GM23338 (cell line): ENCODE data around the gene BIRC7. TPM values are rescaled to one million over a fixed set of nuclear protein-coding genes. Genes with fewer than 3 reads are reported as not detected.

Experiments used
- ATAC-seq: fragments of 200-7000 bp; cut with Tn5 transposase; 3 replicates; pipeline ENCODE4 v1.9.1; 2020
- DNase-seq: peaks from one replicate; pipeline ENCODE4 v3.0.0-alpha.2; 2015; ENCODE audit warnings: low spot score
- H2AFZ ChIP-seq: fragments of 200-600 bp; sonication (generic); 2 replicates; pipeline ENCODE4 v1.8.0; 2016; ENCODE audit warnings: antibody characterized with exemption, mild to moderate bottlenecking, moderate library complexity
- H3F3A ChIP-seq: fragments of 200-600 bp; sonication (generic); replicated peaks from 2 replicates; pipeline ENCODE4 v1.8.0; 2017; ENCODE audit warnings: antibody characterized with exemption, mixed run types, low read depth
- H3K27ac ChIP-seq: fragments of 200-600 bp; sonication (generic); 2 replicates; pipeline ENCODE4 v1.6.1; 2016; ENCODE audit warnings: low read depth
- H3K27me3 ChIP-seq: fragments of 200-600 bp; sonication (generic); 2 replicates; pipeline ENCODE4 v1.8.0; 2016; ENCODE audit warnings: mild to moderate bottlenecking, mixed run types, moderate library complexity; ENCODE audit not compliant: insufficient read depth
- H3K36me3 ChIP-seq: fragments of 200-600 bp; sonication (generic); 2 replicates; pipeline ENCODE4 v1.8.0; 2016; ENCODE audit warnings: mild to moderate bottlenecking; ENCODE audit not compliant: insufficient read depth
- H3K4me1 ChIP-seq: fragments of 200-600 bp; sonication (generic); 2 replicates; pipeline ENCODE4 v1.8.0; 2016; ENCODE audit warnings: mild to moderate bottlenecking, moderate library complexity; ENCODE audit not compliant: insufficient read depth
- H3K4me2 ChIP-seq: fragments of 200-600 bp; sonication (generic); 2 replicates; pipeline ENCODE4 v1.7.1; 2017; ENCODE audit warnings: mixed run types
- H3K4me3 ChIP-seq: fragments of 200-600 bp; sonication (generic); 2 replicates; pipeline ENCODE4 v1.6.1; 2016; ENCODE audit warnings: mixed run types
- H3K79me2 ChIP-seq: fragments of 200-600 bp; sonication (generic); replicated peaks from 2 replicates; pipeline ENCODE4 v1.8.0; 2017; ENCODE audit warnings: mild to moderate bottlenecking; ENCODE audit not compliant: insufficient read depth
- H3K9me2 ChIP-seq: fragments of 200-600 bp; sonication (generic); 2 replicates; pipeline ENCODE4 v1.8.0; 2017; ENCODE audit not compliant: insufficient read depth
- H4K20me1 ChIP-seq: fragments of 200-600 bp; sonication (generic); replicated peaks from 2 replicates; pipeline ENCODE4 v1.8.0; 2017; ENCODE audit warnings: mild to moderate bottlenecking; ENCODE audit not compliant: insufficient read depth
- H3K27ac Mint-ChIP-seq: 2 replicates; pipeline ENCODE4 v1.8.0; 2020; ENCODE audit warnings: inconsistent platforms, mild to moderate bottlenecking, moderate library complexity, mixed read lengths
- H3K27me3 Mint-ChIP-seq: 3 replicates; pipeline ENCODE4 v1.8.0; 2022; ENCODE audit warnings: low read depth, mild to moderate bottlenecking, moderate library complexity, mixed read lengths, inconsistent platforms; ENCODE audit not compliant: insufficient read depth, poor library complexity
- H3K36me3 Mint-ChIP-seq: 3 replicates; pipeline ENCODE4 v1.8.0; 2021; ENCODE audit warnings: low read depth, mild to moderate bottlenecking, inconsistent platforms, moderate library complexity, mixed read lengths
- H3K4me1 Mint-ChIP-seq: 3 replicates; pipeline ENCODE4 v1.8.0; 2020; ENCODE audit warnings: mild to moderate bottlenecking, inconsistent platforms, mixed read lengths
- H3K4me3 Mint-ChIP-seq: 3 replicates; pipeline ENCODE4 v1.8.0; 2021; ENCODE audit warnings: moderate library complexity, mild to moderate bottlenecking, inconsistent platforms, mixed read lengths
- H3K9me3 Mint-ChIP-seq: 3 replicates; pipeline ENCODE4 v1.8.0; 2020; ENCODE audit warnings: moderate library complexity, mild to moderate bottlenecking, inconsistent platforms, mixed read lengths
- CTCF ChIP-seq, 2 experiments: fragments of 200-600 bp in 1 of 2; sonication (generic) in 1 of 2; conservative IDR thresholded peaks; 2 replicates each; pipeline versions ENCODE4 v1.5.1 to v1.6.1; 2016 to 2017; ENCODE audit warnings: antibody characterized with exemption in 2 of 2, low read depth in 2 of 2, mild to moderate bottlenecking in 2 of 2, moderate library complexity in 1 of 2
- ETS1 ChIP-seq: IDR thresholded peaks from 2 replicates; pipeline ENCODE4 v1.6.1; 2016; ENCODE audit warnings: antibody characterized with exemption
- JUNB ChIP-seq: IDR thresholded peaks from one replicate; pipeline ENCODE4 v1.6.1; 2016; ENCODE audit warnings: antibody characterized with exemption; ENCODE audit not compliant: unreplicated experiment
- NANOG ChIP-seq: IDR thresholded peaks from 2 replicates; pipeline ENCODE4 v1.6.1; 2016; ENCODE audit warnings: antibody characterized with exemption, borderline replicate concordance
- REST ChIP-seq: IDR thresholded peaks from one replicate; pipeline ENCODE4 v1.6.1; 2018; ENCODE audit warnings: antibody characterized with exemption; ENCODE audit not compliant: unreplicated experiment
- ZNF114 ChIP-seq: fragments of 250-450 bp; sonication (Bioruptor Pico); IDR thresholded peaks from 2 replicates; pipeline ENCODE4 v1.5.0; 2020; ENCODE audit warnings: mild to moderate bottlenecking, moderate library complexity
- ZNF331 ChIP-seq: fragments of 250-450 bp; sonication (Bioruptor Pico); IDR thresholded peaks from 2 replicates; pipeline ENCODE4 v1.5.0; 2020; ENCODE audit warnings: low read depth, mild to moderate bottlenecking, moderate library complexity
- polyA plus RNA-seq: library from polyadenylated mRNA; unstranded; fragments of >200 nt; fragmentation: Nextera tagmentation; extraction: Ambion mirVana; gene quantifications from 2 replicates; pipeline ENCODE4 v1.2.1, GENCODE V29; 2016
- total RNA-seq: library from RNA; depleted of rRNA; stranded (reverse); fragments of >200 nt; shearing (Covaris generic); gene quantifications from 2 replicates; pipeline ENCODE4 v1.2.3, GENCODE V29; 2014

The BIRC7 gene
- total and polyA plus RNA-seq, 2 experiments from 2014 or later: 0.16 to 0.24 TPM

GRCh38 chr20:63218701-63219446, 16.8 kb upstream of the BIRC7 start:
- H3F3A ChIP-seq: 0 out of 2 replicates have a peak, but pooled peaks cover 9% of the 10 kb centered on the region
- no peaks in the 10 kb centered on the region for H3K9me2 ChIP-seq
- Mint-ChIP-seq H3K27me3 (peaks cover 11% of the 10 kb centered on the region), H3K9me3 (no peaks in the 10 kb centered on the region), H3K4me1 (peaks cover 20% of the 10 kb centered on the region), H3K27ac (no peak overlapping the region), H3K4me3 (no peak overlapping the region), H3K36me3 (peaks cover 15% of the 10 kb centered on the region)
- H3K4me1 ChIP-seq: peaks cover 11% of the 10 kb centered on the region
- H3K4me3 ChIP-seq: no peak overlapping the region
- peaks cover 11% of the 10 kb centered on the region for H4K20me1 ChIP-seq
- peaks cover 7% of the 10 kb centered on the region for H3K36me3 ChIP-seq
- no peaks in the 10 kb centered on the region for H3K27me3 ChIP-seq
- no peak overlapping the region for H3K4me2 ChIP-seq
- peaks cover 18% of the 10 kb centered on the region for H3K79me2 ChIP-seq
- peak in 1 of 2 experiments; percentile 21; a peak in 2 of 4 replicates for TF ChIP-seq CTCF (conservative IDR thresholded peaks at IDR 0.05; ENCODE audit: low read depth in 2 of 2)
- TF ChIP-seq NANOG: no peak
- no peak for TF ChIP-seq JUNB
- no peak for TF ChIP-seq REST
- no peak for TF ChIP-seq ZNF331
- H3K27ac ChIP-seq: no peak overlapping the region
- DNase-seq (no peak), ATAC-seq (no peak)
- H2AFZ ChIP-seq: no peak overlapping the region

- DNase-seq (no peak), ATAC-seq (no peak)
- Histone ChIP-seq H3K36me3 (peaks cover 4% of the 10 kb centered on the region; the same call in 1 of the 2 replicates), H3K4me1 (peaks cover 5% of the 10 kb centered on the region), H3K9me2 (no peaks in the 10 kb centered on the region), H3K27ac (no peak overlapping the region), H2AFZ (no peak overlapping the region), H3K4me2 (no peak overlapping the region), H4K20me1 (peaks cover 6% of the 10 kb centered on the region), H3K27me3 (no peaks in the 10 kb centered on the region), H3K79me2 (peaks cover 12% of the 10 kb centered on the region), H3K4me3 (no peak overlapping the region), H3F3A (0 out of 2 replicates have a peak, but pooled peaks cover 9% of the 10 kb centered on the region)
- no peak overlapping the region for H3K4me3 Mint-ChIP-seq
- H3K36me3 Mint-ChIP-seq: peaks cover 9% of the 10 kb centered on the region
- peaks cover 18% of the 10 kb centered on the region for H3K4me1 Mint-ChIP-seq
- no peaks in the 10 kb centered on the region for H3K9me3 Mint-ChIP-seq
- TF ChIP-seq ETS1 (no peak), ZNF114 (CRISPR knock-in tag) (no peak)
- peaks cover 11% of the 10 kb centered on the region for H3K27me3 Mint-ChIP-seq
- no peak overlapping the region for H3K27ac Mint-ChIP-seq
Observed at GRCh38 chr20:63219447-63219821, 16.3 kb upstream of the BIRC7 start.
